HepG2 (cell line): Measurements from ENCODE around the gene XXYLT1. TPM values are rescaled to one million over a fixed set of nuclear protein-coding genes. Genes with fewer than 3 reads are reported as not detected.

Experiments
- BCL3 ChIP-seq: sonication (generic); formaldehyde crosslinking; IDR thresholded peaks from 2 replicates; pipeline ENCODE4 v1.5.1; 2020; ENCODE audit warnings: mild to moderate bottlenecking, missing genetic modification reagents, moderate library complexity
- BRF2 ChIP-seq: sonication (generic); formaldehyde crosslinking; IDR thresholded peaks from 2 replicates; pipeline ENCODE4 v1.8.1; 2022; ENCODE audit warnings: mild to moderate bottlenecking, missing genetic modification reagents
- CREM ChIP-seq, 2 experiments: sonication (generic) in 1 of 2; formaldehyde crosslinking in 1 of 2; IDR thresholded peaks; 2 replicates each; pipeline versions ENCODE4 v1.4.0 to v1.6.1; 2016 to 2020; ENCODE audit warnings: antibody characterized with exemption in 1 of 2, mild to moderate bottlenecking in 1 of 2, missing genetic modification reagents in 1 of 2
- IKZF4 ChIP-seq: sonication (generic); formaldehyde crosslinking; IDR thresholded peaks from 2 replicates; pipeline ENCODE4 v1.5.1; 2020; ENCODE audit warnings: borderline replicate concordance, mild to moderate bottlenecking, low read depth, missing genetic modification reagents; ENCODE audit errors: not compliant biosample characterization
- KDM5A ChIP-seq: fragments of 200-600 bp; sonication (generic); IDR thresholded peaks from 2 replicates; pipeline ENCODE4 v1.7.0; 2018; ENCODE audit warnings: antibody characterized with exemption, mild to moderate bottlenecking, low read length, borderline replicate concordance
- KLF16 ChIP-seq, 2 experiments: sonication (generic) in 1 of 2; formaldehyde crosslinking in 1 of 2; IDR thresholded peaks; 2 replicates each; pipeline versions ENCODE4 v1.6.1 to v1.8.0; 2016 to 2023; ENCODE audit warnings: missing genetic modification reagents in 2 of 2, missing compliant biosample characterization in 1 of 2
- KMT2B ChIP-seq: IDR thresholded peaks from 2 replicates; pipeline ENCODE4 v1.6.1; 2016; ENCODE audit warnings: missing genetic modification reagents, missing compliant biosample characterization
- LCORL ChIP-seq, 2 experiments: fragments of 450-650 bp in 1 of 2; sonication (generic) in 1 of 2; formaldehyde crosslinking in 1 of 2; IDR thresholded peaks; 2 replicates each; pipeline versions ENCODE4 v1.5.0 to v1.6.1; 2017 to 2020; ENCODE audit warnings: antibody characterized with exemption in 1 of 2, missing genetic modification reagents in 1 of 2
- MBD4 ChIP-seq: IDR thresholded peaks from 2 replicates; pipeline ENCODE4 v1.6.1; 2012; ENCODE audit warnings: low read length, inconsistent platforms, borderline replicate concordance
- MIXL1 ChIP-seq: IDR thresholded peaks from 2 replicates; pipeline ENCODE4 v1.6.1; 2016
- MXD3 ChIP-seq: IDR thresholded peaks from 2 replicates; pipeline ENCODE4 v1.6.1; 2016; ENCODE audit warnings: mild to moderate bottlenecking, missing biosample characterization, missing genetic modification reagents
- MYNN ChIP-seq: sonication (generic); formaldehyde crosslinking; IDR thresholded peaks from 2 replicates; pipeline ENCODE4 v1.4.0; 2020; ENCODE audit warnings: mild to moderate bottlenecking, low read depth, missing genetic modification reagents
- NFYC ChIP-seq: IDR thresholded peaks from 2 replicates; pipeline ENCODE4 v1.6.1; 2016; ENCODE audit warnings: missing genetic modification reagents, missing compliant biosample characterization
- PAX8 ChIP-seq: sonication (generic); formaldehyde crosslinking; IDR thresholded peaks from 2 replicates; pipeline ENCODE4 v1.8.0; 2022; ENCODE audit warnings: mild to moderate bottlenecking, missing genetic modification reagents, borderline replicate concordance
- PLRG1 ChIP-seq: fragments of 450-650 bp; conservative IDR thresholded peaks from 2 replicates; pipeline ENCODE4 v1.6.1; 2016
- RFXAP ChIP-seq: sonication (generic); formaldehyde crosslinking; IDR thresholded peaks from 2 replicates; pipeline ENCODE4 v1.4.0; 2020; ENCODE audit warnings: missing genetic modification reagents, borderline replicate concordance
- ZNF143 ChIP-seq: sonication (generic); formaldehyde crosslinking; IDR thresholded peaks from 2 replicates; pipeline ENCODE4 v1.4.0; 2020; ENCODE audit warnings: missing genetic modification reagents
- ZNF264 ChIP-seq: sonication (generic); formaldehyde crosslinking; IDR thresholded peaks from 2 replicates; pipeline ENCODE4 v1.4.0; 2020; ENCODE audit warnings: missing genetic modification reagents
- ZNF660 ChIP-seq: sonication (generic); formaldehyde crosslinking; IDR thresholded peaks from 2 replicates; pipeline ENCODE4 v1.5.1; 2020; ENCODE audit warnings: mild to moderate bottlenecking, low read depth, missing genetic modification reagents, borderline replicate concordance
- ZNF784 ChIP-seq: sonication (generic); formaldehyde crosslinking; IDR thresholded peaks from 2 replicates; pipeline ENCODE4 v1.5.1; 2020; ENCODE audit warnings: missing genetic modification reagents, mild to moderate bottlenecking, borderline replicate concordance
- ZNF792 ChIP-seq: IDR thresholded peaks from 2 replicates; pipeline ENCODE4 v1.6.1; 2016
- ZSCAN5A ChIP-seq: sonication (generic); formaldehyde crosslinking; IDR thresholded peaks from 2 replicates; pipeline ENCODE4 v1.8.0; 2022; ENCODE audit warnings: mild to moderate bottlenecking, missing genetic modification reagents, borderline replicate concordance
- polyA plus RNA-seq, 8 experiments: library from polyadenylated mRNA; depleted of rRNA in 3 of 8; stranded (reverse) in 7 of 8; unstranded in 1 of 8; fragments of >200 nt; fragmentation: Illumina TruSeq in 4 of 8; extraction: Trizol in 4 of 8; gene quantifications; 2 replicates each; pipeline versions ENCODE4 v1.2.1 to v1.2.3, GENCODE V29; 2011 to 2016; ENCODE audit warnings: low read depth in 4 of 8, missing spikeins in 1 of 8, mixed read lengths in 1 of 8; ENCODE audit not compliant: insufficient read depth in 1 of 8
- total RNA-seq, 5 experiments: library from RNA; depleted of rRNA; stranded (reverse); fragments of >200 nt; fragmentation: Illumina TruSeq; extraction: Trizol; gene quantifications; 2 replicates each; pipeline ENCODE4 v1.2.3, GENCODE V29; 2016; ENCODE audit warnings: low read depth in 1 of 5

XXYLT1 gene
- total and polyA plus RNA-seq, 2 of the 13 experiments (the other 11 are each of a cell fraction or from before 2014, with no cell fraction given) = 17.7 to 19.0 TPM

GRCh38 chr3:195271410-195272243, 668 bp upstream of the XXYLT1 start (continued):
- no peak for TF ChIP-seq LCORL (IDR thresholded peaks at IDR 0.05)
- peak; percentile 64 for TF ChIP-seq LCORL (CRISPR knock-in tag; IDR thresholded peaks at IDR 0.05)
- no peak for TF ChIP-seq MYNN
- no peak for TF ChIP-seq CREM (IDR thresholded peaks at IDR 0.05)
- TF ChIP-seq CREM (CRISPR knock-in tag; IDR thresholded peaks at IDR 0.05) = no peak
- TF ChIP-seq ZNF660 (CRISPR knock-in tag) = no peak
- TF ChIP-seq MXD3 (CRISPR knock-in tag) = 0 out of 2 replicates have a peak, but pooled peaks have one; percentile 51
- no peak for TF ChIP-seq BRF2 (CRISPR knock-in tag)
- TF ChIP-seq ZNF143 (CRISPR knock-in tag) = no peak
- TF ChIP-seq PAX8 (CRISPR knock-in tag) = no peak
- TF ChIP-seq MIXL1 (CRISPR knock-in tag) = no peak; the same call in 1 of the 2 replicates
- no peak for TF ChIP-seq PLRG1
- TF ChIP-seq KLF16 (CRISPR knock-in tag; IDR thresholded peaks at IDR 0.05) = peak in 1 of 2 experiments; percentile 88; a peak in 2 of 4 replicates
- TF ChIP-seq BCL3 (CRISPR knock-in tag) = no peak
- no peak for TF ChIP-seq IKZF4 (CRISPR knock-in tag)
- TF ChIP-seq ZNF792 (CRISPR knock-in tag) = peak; percentile 60; the same call in 1 of the 2 replicates
- TF ChIP-seq NFYC (CRISPR knock-in tag) = no peak
- no peak for TF ChIP-seq MBD4
- peak; percentile 86; the same call in 1 of the 2 replicates for TF ChIP-seq KDM5A
- TF ChIP-seq ZNF264 = 0 out of 2 replicates have a peak, but pooled peaks have one; percentile 38
- TF ChIP-seq ZNF784 (CRISPR knock-in tag) = no peak
- TF ChIP-seq ZSCAN5A (CRISPR knock-in tag) = no peak
- no peak for TF ChIP-seq RFXAP (CRISPR knock-in tag)
- TF ChIP-seq KMT2B = 0 out of 2 replicates have a peak, but pooled peaks have one; percentile 64
